Tibial nerve (tissue), 4 donors: ENCODE data around the gene JAZF1. TPM values are rescaled to one million over a fixed set of nuclear protein-coding genes. Genes with fewer than 3 reads are reported as not detected.

ENCODE experiments used
- DNase-seq, 2 donors: peaks; one replicate each; pipeline ENCODE4 v3.0.0-alpha.2; 2019; ENCODE audit warnings: low spot score in 2 of 2
- H3K27ac ChIP-seq, 4 donors: fragments of 200-600 bp; sonication (generic) in 3 of 4; one replicate each; pipeline ENCODE4 v1.5.1; 2017 to 2019; ENCODE audit warnings: mild to moderate bottlenecking in 1 of 4
- H3K27me3 ChIP-seq, 2 donors: fragments of 200-600 bp; sonication (generic) in 1 of 2; one replicate each; pipeline versions ENCODE4 v1.5.1 to v1.6.0; 2017 to 2019
- H3K36me3 ChIP-seq, 3 donors: fragments of 200-600 bp; sonication (generic); one replicate each; pipeline ENCODE4 v1.5.1; 2018 to 2019
- H3K4me1 ChIP-seq, 4 donors: fragments of 200-600 bp; sonication (generic) in 3 of 4; one replicate each; pipeline ENCODE4 v1.5.1; 2017 to 2019
- H3K4me3 ChIP-seq, 4 donors: fragments of 200-600 bp; sonication (generic) in 3 of 4; one replicate each; pipeline ENCODE4 v1.5.1; 2017 to 2019; ENCODE audit warnings: mild to moderate bottlenecking in 1 of 4, moderate library complexity in 1 of 4
- H3K9me3 ChIP-seq, 4 donors: fragments of 200-600 bp; sonication (generic) in 3 of 4; one replicate each; pipeline ENCODE4 v1.5.1; 2017 to 2019
- EP300 ChIP-seq, 2 donors: sonication (generic); formaldehyde crosslinking; IDR thresholded peaks; one replicate each; pipeline ENCODE4 v1.6.1; 2017; ENCODE audit warnings: antibody characterized with exemption in 2 of 2, mild to moderate bottlenecking in 1 of 2
- POLR2A ChIP-seq, 2 donors: fragments of 450-650 bp; IDR thresholded peaks; one replicate each; pipeline ENCODE4 v1.6.1; 2017; ENCODE audit warnings: antibody characterized with exemption in 2 of 2, mild to moderate bottlenecking in 2 of 2, moderate library complexity in 2 of 2
- WGBS, 2 donors: methylation state at CpG; one replicate each; pipeline ENCODE4 v1.1.5; 2018; 5-methylcytosine and 5-hydroxymethylcytosine counted together
- total RNA-seq, 4 donors: library from RNA; depleted of rRNA; stranded (reverse); fragments of >200 nt; gene quantifications; one replicate each; pipeline ENCODE4 v1.1.0, GENCODE V29; 2016
- TF ChIP-seq, protein P1 (sequence below), 5 experiments: fragments of 200-600 bp in 3 of 5; fragments of 450-650 bp in 2 of 5; sonication (generic) in 3 of 5; IDR thresholded peaks; one replicate each; pipeline ENCODE4 v1.5.1; 2016 to 2019; ENCODE audit warnings: antibody characterized with exemption in 5 of 5, mild to moderate bottlenecking in 3 of 5, moderate library complexity in 2 of 5

JAZF1 gene
- total RNA-seq, 4 donors from 2014 or later = 6.9 to 17.5 (median 10.7) TPM

DNA sequence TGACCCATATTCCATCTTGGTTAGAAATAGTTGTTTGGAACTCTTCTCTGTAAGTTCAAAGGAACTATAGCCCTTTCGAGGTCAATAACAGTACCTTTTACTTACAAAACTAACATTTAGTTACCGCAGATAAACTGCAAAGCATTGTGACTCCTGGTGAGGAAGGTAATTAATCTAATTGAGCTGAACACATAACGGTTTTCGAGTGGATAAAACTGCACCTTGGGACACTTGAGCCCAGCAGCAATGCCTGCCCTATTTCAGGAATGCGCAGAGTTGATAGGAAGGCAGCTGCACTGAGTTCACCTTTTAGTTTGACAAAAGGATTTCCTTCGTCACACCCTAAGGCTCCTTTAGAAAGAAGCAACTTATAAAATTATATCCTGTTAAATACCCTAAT is 75.4 kb downstream of the JAZF1 start:
- peaks cover 0 to 13% (median 0%) of the 10 kb centered on the region in 4 donors for H3K4me1 ChIP-seq
- no peak overlapping the region for H3K27ac ChIP-seq
- WGBS, 2 donors = 82 to 84% methylated on average over 6 of the region's 6 CpGs

DNA sequence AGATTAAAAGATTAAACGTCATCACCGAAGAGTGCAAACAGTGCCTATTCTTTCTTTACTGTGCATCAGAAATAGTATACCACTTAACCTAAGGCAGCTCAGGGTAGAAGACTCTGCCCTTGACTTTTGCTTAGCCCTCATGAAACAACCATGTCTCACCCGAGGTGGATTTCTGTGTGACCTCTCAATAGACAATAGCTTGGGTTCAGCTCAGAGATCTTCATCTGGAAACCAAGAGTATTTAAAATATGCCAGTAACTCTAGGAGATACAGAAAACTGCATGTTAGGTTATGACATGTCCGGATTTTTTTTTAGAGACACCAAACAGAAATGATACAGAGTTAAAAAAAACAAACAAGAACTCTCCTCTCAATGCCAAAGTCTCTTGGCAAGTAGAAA is 75.8 kb downstream of the JAZF1 start:
- 70 to 80% methylated on average over 4 of the region's 4 CpGs for WGBS, 2 donors
- H3K9me3 ChIP-seq = no peaks in the 10 kb centered on the region
- H3K4me3 ChIP-seq = no peak overlapping the region
- no peak overlapping the region for H3K27ac ChIP-seq
- TF ChIP-seq POLR2A (IDR thresholded peaks at IDR 0.05) (no peak), EP300 (IDR thresholded peaks at IDR 0.05) (no peak)
- TF ChIP-seq, protein P1, sequence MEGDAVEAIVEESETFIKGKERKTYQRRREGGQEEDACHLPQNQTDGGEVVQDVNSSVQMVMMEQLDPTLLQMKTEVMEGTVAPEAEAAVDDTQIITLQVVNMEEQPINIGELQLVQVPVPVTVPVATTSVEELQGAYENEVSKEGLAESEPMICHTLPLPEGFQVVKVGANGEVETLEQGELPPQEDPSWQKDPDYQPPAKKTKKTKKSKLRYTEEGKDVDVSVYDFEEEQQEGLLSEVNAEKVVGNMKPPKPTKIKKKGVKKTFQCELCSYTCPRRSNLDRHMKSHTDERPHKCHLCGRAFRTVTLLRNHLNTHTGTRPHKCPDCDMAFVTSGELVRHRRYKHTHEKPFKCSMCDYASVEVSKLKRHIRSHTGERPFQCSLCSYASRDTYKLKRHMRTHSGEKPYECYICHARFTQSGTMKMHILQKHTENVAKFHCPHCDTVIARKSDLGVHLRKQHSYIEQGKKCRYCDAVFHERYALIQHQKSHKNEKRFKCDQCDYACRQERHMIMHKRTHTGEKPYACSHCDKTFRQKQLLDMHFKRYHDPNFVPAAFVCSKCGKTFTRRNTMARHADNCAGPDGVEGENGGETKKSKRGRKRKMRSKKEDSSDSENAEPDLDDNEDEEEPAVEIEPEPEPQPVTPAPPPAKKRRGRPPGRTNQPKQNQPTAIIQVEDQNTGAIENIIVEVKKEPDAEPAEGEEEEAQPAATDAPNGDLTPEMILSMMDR (IDR thresholded peaks at IDR 0.05) = no peak
- H3K27me3 ChIP-seq = no peaks in the 10 kb centered on the region
- DNase-seq = no peak
- H3K36me3 ChIP-seq = no peaks in the 10 kb centered on the region
- H3K4me1 ChIP-seq = peaks cover 0 to 13% (median 0%) of the 10 kb centered on the region in 4 donors

More for the DNA sequence above, 75.4 kb downstream of the JAZF1 start:
- Histone ChIP-seq H3K4me3 (no peak overlapping the region), H3K27me3 (no peaks in the 10 kb centered on the region), H3K9me3 (no peaks in the 10 kb centered on the region), H3K36me3 (no peaks in the 10 kb centered on the region)
- no peak for DNase-seq
- TF ChIP-seq, protein P1 (IDR thresholded peaks at IDR 0.05) = no peak
- TF ChIP-seq POLR2A (IDR thresholded peaks at IDR 0.05) (no peak), EP300 (IDR thresholded peaks at IDR 0.05) (no peak)

DNA sequence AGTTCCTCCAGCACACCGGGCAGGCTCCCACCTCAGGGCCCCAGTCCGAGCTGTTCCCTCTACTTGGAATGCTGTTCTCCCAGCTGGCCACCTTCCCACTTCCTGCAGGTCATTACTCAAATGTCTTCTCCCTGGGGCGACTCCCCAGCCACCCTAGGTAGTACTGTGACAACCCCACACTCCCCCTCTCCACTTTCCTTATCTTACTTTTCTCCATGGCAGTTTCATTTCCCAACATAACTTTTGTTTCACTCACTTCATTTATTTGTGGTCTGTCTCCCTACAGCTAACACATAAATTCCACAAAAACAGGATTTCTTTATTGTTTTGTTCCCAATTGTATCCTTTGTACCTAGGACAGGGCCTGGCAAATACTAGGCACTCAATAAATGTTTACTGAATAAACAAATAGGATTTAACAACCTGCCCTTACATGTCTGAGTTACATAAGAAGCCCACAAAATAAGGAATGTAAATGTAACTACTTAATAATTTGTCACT is 76.5 kb downstream of the JAZF1 start:
- DNase-seq = no peak
- Histone ChIP-seq H3K9me3 (no peaks in the 10 kb centered on the region), H3K4me3 (no peak overlapping the region), H3K36me3 (no peaks in the 10 kb centered on the region), H3K4me1 (peaks cover 0 to 13% (median 0%) of the 10 kb centered on the region in 4 donors), H3K27me3 (no peaks in the 10 kb centered on the region), H3K27ac (no peak overlapping the region)
- 85 to 90% methylated on average over 3 of the region's 3 CpGs for WGBS, 2 donors
- TF ChIP-seq EP300 (IDR thresholded peaks at IDR 0.05) (no peak), POLR2A (IDR thresholded peaks at IDR 0.05) (no peak)
- TF ChIP-seq, protein P1 (IDR thresholded peaks at IDR 0.05) = no peak

GRCh38 chr7:28102797-28103196 is 77.8 kb downstream of the JAZF1 start:
- H3K4me1 ChIP-seq = peaks cover 0 to 10% (median 0%) of the 10 kb centered on the region in 4 donors
- peak in 1 of 2 donors; percentile 18 for TF ChIP-seq EP300 (IDR thresholded peaks at IDR 0.05)
- no peak for TF ChIP-seq POLR2A (IDR thresholded peaks at IDR 0.05)
- H3K9me3 ChIP-seq = no peaks in the 10 kb centered on the region
- H3K4me3 ChIP-seq = no peak overlapping the region
- no peaks in the 10 kb centered on the region for H3K36me3 ChIP-seq
- H3K27me3 ChIP-seq = no peaks in the 10 kb centered on the region
- peak overlapping the region in 1 of 4 donors; percentile 38 for H3K27ac ChIP-seq
- DNase-seq = no peak
- 66 to 73% methylated on average over 6 of the region's 6 CpGs for WGBS, 2 donors

DNA sequence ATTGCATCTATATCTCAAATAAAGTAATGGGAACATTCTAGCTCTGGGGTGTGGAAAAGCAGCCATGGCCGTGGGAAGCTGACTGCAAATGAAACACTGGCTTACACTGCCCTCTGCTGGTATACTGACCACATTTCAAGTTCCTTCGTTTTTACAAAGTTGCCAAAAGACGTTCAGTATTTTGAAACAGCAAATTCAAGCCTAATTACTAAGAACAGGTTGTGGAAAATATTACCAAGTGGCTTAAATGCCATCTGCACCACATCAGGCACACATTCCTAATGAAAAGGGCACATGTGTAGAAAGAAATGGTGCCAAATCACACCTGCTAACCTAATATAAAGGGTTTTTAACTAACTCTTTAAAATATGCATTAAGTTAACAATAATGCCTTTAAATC is 83.9 kb downstream of the JAZF1 start:
- WGBS, 2 donors = 0 to 1% methylated on average over 3 of the region's 3 CpGs
- Histone ChIP-seq H3K4me1 (peaks cover 0 to 10% (median 0%) of the 10 kb centered on the region in 4 donors), H3K4me3 (no peak overlapping the region), H3K27ac (no peak overlapping the region), H3K36me3 (no peaks in the 10 kb centered on the region), H3K9me3 (no peaks in the 10 kb centered on the region), H3K27me3 (no peaks in the 10 kb centered on the region)
- TF ChIP-seq, protein P1 (IDR thresholded peaks at IDR 0.05) = peak; percentile 71 to 83 (median 75)
- TF ChIP-seq EP300 (IDR thresholded peaks at IDR 0.05) (peak in 1 of 2 donors; percentile 56), POLR2A (IDR thresholded peaks at IDR 0.05) (no peak)
- peak in 1 of 2 donors; percentile 64 for DNase-seq
